ENCODE results near the gene TUNAR. TPM values are rescaled to one million over a fixed set of nuclear protein-coding genes. Genes with fewer than 3 reads are reported as not detected.

TUNAR gene
- total and polyA plus RNA-seq, 9 of the 15 experiments (the other 6 are each of a cell fraction or from before 2014, with no cell fraction given): not detected

DNA sequence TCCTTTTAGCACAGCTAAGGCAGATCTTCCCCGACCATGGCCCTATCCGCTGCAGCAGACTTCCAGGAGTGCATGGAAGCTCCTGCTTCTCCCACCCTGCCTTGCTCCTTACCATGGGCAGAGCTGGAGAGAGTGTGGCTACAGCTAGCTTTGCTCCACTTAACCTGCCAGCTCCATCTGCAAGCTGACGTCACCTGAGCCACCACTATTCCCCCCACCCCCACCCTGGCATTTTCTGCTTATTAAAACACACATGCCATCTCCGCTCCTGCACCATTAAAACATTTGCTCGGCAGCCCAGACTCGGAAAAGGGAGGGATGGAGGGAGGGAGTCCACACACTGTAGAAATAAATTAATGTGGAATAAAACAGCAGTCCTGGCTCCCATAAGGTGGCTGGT is 67.8 kb downstream of the TUNAR start:
- H4K20me1 ChIP-seq (replicated peaks; ENCODE audit: control insufficient read depth, insufficient read depth, low read length): no peaks in the 10 kb centered on the region
- POLR2A ChIA-PET: no interaction called here

More for the DNA sequence above, 67.8 kb downstream of the TUNAR start:
- H2AFZ ChIP-seq (ENCODE audit: low read depth, low read length): no peak overlapping the region
- H3K27ac ChIP-seq (ENCODE audit: extremely low read depth, low read depth, low read length): no peak overlapping the region
- H3K79me2 ChIP-seq (ENCODE audit: control insufficient read depth, insufficient read depth, low read length): no peaks in the 10 kb centered on the region
- WGBS (ENCODE audit: insufficient coverage, low coverage, missing lambda C conversion rate): 0% methylated on average over 2 of the region's 6 CpGs
- ATAC-seq: no peak
- CTCF ChIA-PET (ENCODE audit: low intra/inter-chr PET ratio): no interaction called here
- no peaks in the 10 kb centered on the region for H3K27me3 ChIP-seq (ENCODE audit: control insufficient read depth in 2 of 2, insufficient read depth in 2 of 2, low read length in 2 of 2)
- FAIRE-seq: no peak
- no peak for DNase-seq (ENCODE audit: extremely low read depth in 1 of 4, low spot score in 3 of 4)
- in situ Hi-C loops (cut with MboI): no loop called here
- no peak overlapping the region for H3K4me2 ChIP-seq (ENCODE audit: insufficient read depth, low read length)
- H3K9ac ChIP-seq (ENCODE audit: insufficient read depth in 1 of 2, low read depth in 2 of 2, low read length in 2 of 2): no peak overlapping the region
- no peaks in the 10 kb centered on the region for H3K9me3 ChIP-seq (replicated peaks; ENCODE audit: control insufficient read depth, insufficient read depth, low read depth, low read length)
- no peaks in the 10 kb centered on the region for H3K36me3 ChIP-seq (ENCODE audit: control insufficient read depth, insufficient read depth, low read length)
- intact Hi-C loops (cut with micrococcal nuclease): no loop called here
- no peaks in the 10 kb centered on the region for H3K9me1 ChIP-seq (ENCODE audit: control insufficient read depth, insufficient read depth, low read length)
- TF ChIP-seq ZNF785 (CRISPR knock-in tag; IDR thresholded peaks at IDR 0.05): no peak
- no peak for TF ChIP-seq ZSCAN29 (IDR thresholded peaks at IDR 0.05)
- TF ChIP-seq, protein P1, sequence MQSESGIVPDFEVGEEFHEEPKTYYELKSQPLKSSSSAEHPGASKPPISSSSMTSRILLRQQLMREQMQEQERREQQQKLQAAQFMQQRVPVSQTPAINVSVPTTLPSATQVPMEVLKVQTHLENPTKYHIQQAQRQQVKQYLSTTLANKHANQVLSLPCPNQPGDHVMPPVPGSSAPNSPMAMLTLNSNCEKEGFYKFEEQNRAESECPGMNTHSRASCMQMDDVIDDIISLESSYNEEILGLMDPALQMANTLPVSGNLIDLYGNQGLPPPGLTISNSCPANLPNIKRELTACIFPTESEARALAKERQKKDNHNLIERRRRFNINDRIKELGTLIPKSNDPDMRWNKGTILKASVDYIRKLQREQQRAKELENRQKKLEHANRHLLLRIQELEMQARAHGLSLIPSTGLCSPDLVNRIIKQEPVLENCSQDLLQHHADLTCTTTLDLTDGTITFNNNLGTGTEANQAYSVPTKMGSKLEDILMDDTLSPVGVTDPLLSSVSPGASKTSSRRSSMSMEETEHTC (IDR thresholded peaks at IDR 0.05): no peak
- no peak for TF ChIP-seq MEF2A (IDR thresholded peaks at IDR 0.05; ENCODE audit: control insufficient read depth, low read depth, low read length)
- TF ChIP-seq, protein P2, sequence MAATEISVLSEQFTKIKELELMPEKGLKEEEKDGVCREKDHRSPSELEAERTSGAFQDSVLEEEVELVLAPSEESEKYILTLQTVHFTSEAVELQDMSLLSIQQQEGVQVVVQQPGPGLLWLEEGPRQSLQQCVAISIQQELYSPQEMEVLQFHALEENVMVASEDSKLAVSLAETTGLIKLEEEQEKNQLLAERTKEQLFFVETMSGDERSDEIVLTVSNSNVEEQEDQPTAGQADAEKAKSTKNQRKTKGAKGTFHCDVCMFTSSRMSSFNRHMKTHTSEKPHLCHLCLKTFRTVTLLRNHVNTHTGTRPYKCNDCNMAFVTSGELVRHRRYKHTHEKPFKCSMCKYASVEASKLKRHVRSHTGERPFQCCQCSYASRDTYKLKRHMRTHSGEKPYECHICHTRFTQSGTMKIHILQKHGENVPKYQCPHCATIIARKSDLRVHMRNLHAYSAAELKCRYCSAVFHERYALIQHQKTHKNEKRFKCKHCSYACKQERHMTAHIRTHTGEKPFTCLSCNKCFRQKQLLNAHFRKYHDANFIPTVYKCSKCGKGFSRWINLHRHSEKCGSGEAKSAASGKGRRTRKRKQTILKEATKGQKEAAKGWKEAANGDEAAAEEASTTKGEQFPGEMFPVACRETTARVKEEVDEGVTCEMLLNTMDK (IDR thresholded peaks at IDR 0.05; ENCODE audit: borderline replicate concordance, insufficient read depth, low read depth, low read length, poor library complexity, severe bottlenecking): no peak
- no peak for TF ChIP-seq NFIC (IDR thresholded peaks at IDR 0.05)
- TF ChIP-seq, protein P3, sequence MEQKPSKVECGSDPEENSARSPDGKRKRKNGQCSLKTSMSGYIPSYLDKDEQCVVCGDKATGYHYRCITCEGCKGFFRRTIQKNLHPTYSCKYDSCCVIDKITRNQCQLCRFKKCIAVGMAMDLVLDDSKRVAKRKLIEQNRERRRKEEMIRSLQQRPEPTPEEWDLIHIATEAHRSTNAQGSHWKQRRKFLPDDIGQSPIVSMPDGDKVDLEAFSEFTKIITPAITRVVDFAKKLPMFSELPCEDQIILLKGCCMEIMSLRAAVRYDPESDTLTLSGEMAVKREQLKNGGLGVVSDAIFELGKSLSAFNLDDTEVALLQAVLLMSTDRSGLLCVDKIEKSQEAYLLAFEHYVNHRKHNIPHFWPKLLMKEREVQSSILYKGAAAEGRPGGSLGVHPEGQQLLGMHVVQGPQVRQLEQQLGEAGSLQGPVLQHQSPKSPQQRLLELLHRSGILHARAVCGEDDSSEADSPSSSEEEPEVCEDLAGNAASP (IDR thresholded peaks at IDR 0.05): no peak
- TF ChIP-seq, protein P4, sequence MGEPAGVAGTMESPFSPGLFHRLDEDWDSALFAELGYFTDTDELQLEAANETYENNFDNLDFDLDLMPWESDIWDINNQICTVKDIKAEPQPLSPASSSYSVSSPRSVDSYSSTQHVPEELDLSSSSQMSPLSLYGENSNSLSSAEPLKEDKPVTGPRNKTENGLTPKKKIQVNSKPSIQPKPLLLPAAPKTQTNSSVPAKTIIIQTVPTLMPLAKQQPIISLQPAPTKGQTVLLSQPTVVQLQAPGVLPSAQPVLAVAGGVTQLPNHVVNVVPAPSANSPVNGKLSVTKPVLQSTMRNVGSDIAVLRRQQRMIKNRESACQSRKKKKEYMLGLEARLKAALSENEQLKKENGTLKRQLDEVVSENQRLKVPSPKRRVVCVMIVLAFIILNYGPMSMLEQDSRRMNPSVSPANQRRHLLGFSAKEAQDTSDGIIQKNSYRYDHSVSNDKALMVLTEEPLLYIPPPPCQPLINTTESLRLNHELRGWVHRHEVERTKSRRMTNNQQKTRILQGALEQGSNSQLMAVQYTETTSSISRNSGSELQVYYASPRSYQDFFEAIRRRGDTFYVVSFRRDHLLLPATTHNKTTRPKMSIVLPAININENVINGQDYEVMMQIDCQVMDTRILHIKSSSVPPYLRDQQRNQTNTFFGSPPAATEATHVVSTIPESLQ (CRISPR knock-in tag; IDR thresholded peaks at IDR 0.05): no peak
- no peak for TF ChIP-seq ZNF75A (CRISPR knock-in tag; IDR thresholded peaks at IDR 0.05)
- TF ChIP-seq, protein P5, sequence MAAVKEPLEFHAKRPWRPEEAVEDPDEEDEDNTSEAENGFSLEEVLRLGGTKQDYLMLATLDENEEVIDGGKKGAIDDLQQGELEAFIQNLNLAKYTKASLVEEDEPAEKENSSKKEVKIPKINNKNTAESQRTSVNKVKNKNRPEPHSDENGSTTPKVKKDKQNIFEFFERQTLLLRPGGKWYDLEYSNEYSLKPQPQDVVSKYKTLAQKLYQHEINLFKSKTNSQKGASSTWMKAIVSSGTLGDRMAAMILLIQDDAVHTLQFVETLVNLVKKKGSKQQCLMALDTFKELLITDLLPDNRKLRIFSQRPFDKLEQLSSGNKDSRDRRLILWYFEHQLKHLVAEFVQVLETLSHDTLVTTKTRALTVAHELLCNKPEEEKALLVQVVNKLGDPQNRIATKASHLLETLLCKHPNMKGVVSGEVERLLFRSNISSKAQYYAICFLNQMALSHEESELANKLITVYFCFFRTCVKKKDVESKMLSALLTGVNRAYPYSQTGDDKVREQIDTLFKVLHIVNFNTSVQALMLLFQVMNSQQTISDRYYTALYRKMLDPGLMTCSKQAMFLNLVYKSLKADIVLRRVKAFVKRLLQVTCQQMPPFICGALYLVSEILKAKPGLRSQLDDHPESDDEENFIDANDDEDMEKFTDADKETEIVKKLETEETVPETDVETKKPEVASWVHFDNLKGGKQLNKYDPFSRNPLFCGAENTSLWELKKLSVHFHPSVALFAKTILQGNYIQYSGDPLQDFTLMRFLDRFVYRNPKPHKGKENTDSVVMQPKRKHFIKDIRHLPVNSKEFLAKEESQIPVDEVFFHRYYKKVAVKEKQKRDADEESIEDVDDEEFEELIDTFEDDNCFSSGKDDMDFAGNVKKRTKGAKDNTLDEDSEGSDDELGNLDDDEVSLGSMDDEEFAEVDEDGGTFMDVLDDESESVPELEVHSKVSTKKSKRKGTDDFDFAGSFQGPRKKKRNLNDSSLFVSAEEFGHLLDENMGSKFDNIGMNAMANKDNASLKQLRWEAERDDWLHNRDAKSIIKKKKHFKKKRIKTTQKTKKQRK (IDR thresholded peaks at IDR 0.05; ENCODE audit: borderline replicate concordance, low read depth, low read length): no peak
- H3K4me1 ChIP-seq (replicated peaks in 1 of 2; ENCODE audit: control insufficient read depth in 2 of 2, insufficient read depth in 2 of 2, low read length in 2 of 2): no peaks in the 10 kb centered on the region
- BruUV-seq (replicated peaks): no TSS peak
- H3K4me3 ChIP-seq: no peak overlapping the region
